Heart right ventricle (tissue), 16 donors: ENCODE results near the gene CARD8. TPM values are rescaled to one million over a fixed set of nuclear protein-coding genes. Genes with fewer than 3 reads are reported as not detected.

Source experiments
- ATAC-seq, 8 donors: fragments of 200-7000 bp; cut with Tn5 transposase; one replicate each; pipeline ENCODE4 v1.9.1; 2020; ENCODE audit warnings: mild to moderate bottlenecking in 8 of 8, moderate library complexity in 8 of 8, moderate number of reproducible peaks in 1 of 8
- DNase-seq, 2 donors: peaks; one replicate each; pipeline ENCODE4 v3.0.0-alpha.2; 2020
- H3K27ac ChIP-seq, 10 donors: fragments of 200-600 bp; sonication (generic) in 2 of 10; one replicate each; pipeline versions ENCODE4 v1.5.0 to v1.8.0; 2020 to 2022; ENCODE audit warnings: mild to moderate bottlenecking in 3 of 10
- H3K27me3 ChIP-seq, 7 donors: fragments of 200-600 bp; one replicate each; pipeline ENCODE4 v1.8.0; 2021 to 2022; ENCODE audit warnings: mild to moderate bottlenecking in 2 of 7
- H3K36me3 ChIP-seq, 9 donors: fragments of 200-600 bp; sonication (generic) in 1 of 9; one replicate each; pipeline versions ENCODE4 v1.5.0 to v1.8.0; 2020 to 2022; ENCODE audit warnings: mild to moderate bottlenecking in 2 of 9
- H3K4me1 ChIP-seq, 9 donors: fragments of 200-600 bp; sonication (generic) in 1 of 9; one replicate each; pipeline versions ENCODE4 v1.5.0 to v1.8.0; 2020 to 2022; ENCODE audit warnings: mild to moderate bottlenecking in 4 of 9
- H3K4me3 ChIP-seq, 10 donors: fragments of 200-600 bp; sonication (generic) in 2 of 10; one replicate each; pipeline versions ENCODE4 v1.5.0 to v1.8.0; 2020 to 2022; ENCODE audit warnings: mild to moderate bottlenecking in 7 of 10, moderate library complexity in 2 of 10
- H3K9me3 ChIP-seq, 11 donors: fragments of 200-600 bp in 10 of 11; sonication (generic) in 2 of 11; one replicate each; pipeline versions ENCODE4 v1.5.0 to v1.8.0; 2013 to 2022; ENCODE audit warnings: mild to moderate bottlenecking in 2 of 11, control low read depth in 1 of 11, moderate library complexity in 1 of 11
- CTCF ChIP-seq, 9 donors: fragments of 200-600 bp; sonication (generic) in 2 of 9; IDR thresholded peaks; one replicate each; pipeline versions ENCODE4 v1.5.0 to v1.8.0; 2021 to 2022; ENCODE audit warnings: antibody characterized with exemption in 9 of 9, mild to moderate bottlenecking in 5 of 9, moderate library complexity in 1 of 9
- WGBS, 2 donors: extraction: QIAGEN DNeasy Blood & Tissue Kit; methylation state at CpG; one replicate each; pipeline ENCODE4 v1.1.7; 2013; ENCODE audit warnings: inconsistent platforms in 1 of 2; 5-methylcytosine and 5-hydroxymethylcytosine counted together
- intact Hi-C, 10 donors: fragments of 100-400 bp; cut with DNase I; formaldehyde crosslinking; loops; one replicate each; pipeline versions ENCODE4 v1.11.1 to v1.14.2; 2022
- polyA plus RNA-seq, 2 donors: library from polyadenylated mRNA; stranded (reverse); fragments of 200-250 nt; gene quantifications; one replicate each; pipeline ENCODE4 v1.2.3, GENCODE V29; 2013
- total RNA-seq, 10 donors: library from RNA; stranded (reverse); fragmentation: NEBNext Ultra II Directional in 3 of 10; extraction: Animal tissue kit (Norgen Biotek cat#: 25700) in 3 of 10; gene quantifications; one replicate each; pipeline versions ENCODE4 v1.2.1 to v1.2.4, GENCODE V29; 2021 to 2023
- donor health status: Arrhythmogenic right ventricular cardiomyopathy.
- donor health status: ischemic (EF 13 %, LVEDD 7.1; RV severe dilation, severe dysfunction).
- donor health status: healthy with polysubstance abuse.
- donor health status: DM: no; HTN: yes; CAD: no.
- donor health status: DM: no; HTN: no; CAD: no.
- donor health status: ischemic (EF 25% LVEDD 6.9; RV normal size, moderate dysfunction).
- donor health status: ischemic (EF 25% LVEDD 5.7; RV mildly dilated, moderate dysfunction).
- donor health status: healthy.
- donor health status: DM: yes; HTN: yes; CAD: no.
- donor health status: Ischemic cardiomyopathy.
- donor health status: ischemic (EF 35%, LVEDD 5.7; RV mildly dilated, moderate dysfunction).
- donor health status: nonischemic (EF 11% LVEDD 7.7; RV severe dilation, severe dysfunction).
- donor health status: DM: yes; HTN: yes; CAD: no.
- donor health status: PGD.
- donor health status: ischemic (EF 29% LVEDD 5.4; RV normal size, mild dysfunction).
- donor health status: nonischemic (EF 23%, LVEDD 6.1; RV moderate dilation, normal function).

Gene CARD8
- total and polyA plus RNA-seq, 12 donors, result 18.9 to 49.5 (median 29.4) TPM

- Histone ChIP-seq H3K4me1 (peaks cover 0 to 16% (median 11%) of the 10 kb centered on the region in 9 donors), H3K4me3 (peak overlapping the region in 1 of 10 donors; percentile 80), H3K27me3 (no peaks in the 10 kb centered on the region), H3K36me3 (peaks cover 0 to 47% (median 8%) of the 10 kb centered on the region in 9 donors), H3K27ac (no peak overlapping the region), H3K9me3 (no peaks in the 10 kb centered on the region)
- TF ChIP-seq CTCF (IDR thresholded peaks at IDR 0.05), result no peak
- WGBS, 2 donors, result 73 to 82% methylated on average over 37 of the region's 37 CpGs
- ATAC-seq (no peak), DNase-seq (no peak)
- intact Hi-C loops, result loop anchor here in 1 of 10 donors (5.0 kb wide), 1 partner anchor 86 kb away; the partner anchor contains the start of gene CARD8
Observed at GRCh38 chr19:48171710-48172109, 84.0 kb downstream of the CARD8 start.

GRCh38 chr19:48170817-48171347 is 84.8 kb downstream of the CARD8 start:
- DNase-seq, result no peak
- no peak for TF ChIP-seq CTCF (IDR thresholded peaks at IDR 0.05)
- Histone ChIP-seq H3K27ac (peak overlapping the region in 9 of 10 donors; percentile 84 to 97 (median 96)), H3K4me1 (peaks cover 0 to 16% (median 11%) of the 10 kb centered on the region in 9 donors), H3K27me3 (no peaks in the 10 kb centered on the region), H3K4me3 (peak overlapping the region; percentile 62 to 98 (median 78)), H3K9me3 (no peaks in the 10 kb centered on the region), H3K36me3 (peaks cover 0 to 39% (median 8%) of the 10 kb centered on the region in 9 donors)
- peak in 4 of 8 donors; percentile 1 to 3 (median 2) for ATAC-seq
- WGBS, 2 donors, result 2% methylated on average over 21 of the region's 21 CpGs
- intact Hi-C loops, result loop anchor here in 1 of 10 donors (5.0 kb wide), 1 partner anchor 86 kb away; the partner anchor contains the start of gene CARD8

DNA sequence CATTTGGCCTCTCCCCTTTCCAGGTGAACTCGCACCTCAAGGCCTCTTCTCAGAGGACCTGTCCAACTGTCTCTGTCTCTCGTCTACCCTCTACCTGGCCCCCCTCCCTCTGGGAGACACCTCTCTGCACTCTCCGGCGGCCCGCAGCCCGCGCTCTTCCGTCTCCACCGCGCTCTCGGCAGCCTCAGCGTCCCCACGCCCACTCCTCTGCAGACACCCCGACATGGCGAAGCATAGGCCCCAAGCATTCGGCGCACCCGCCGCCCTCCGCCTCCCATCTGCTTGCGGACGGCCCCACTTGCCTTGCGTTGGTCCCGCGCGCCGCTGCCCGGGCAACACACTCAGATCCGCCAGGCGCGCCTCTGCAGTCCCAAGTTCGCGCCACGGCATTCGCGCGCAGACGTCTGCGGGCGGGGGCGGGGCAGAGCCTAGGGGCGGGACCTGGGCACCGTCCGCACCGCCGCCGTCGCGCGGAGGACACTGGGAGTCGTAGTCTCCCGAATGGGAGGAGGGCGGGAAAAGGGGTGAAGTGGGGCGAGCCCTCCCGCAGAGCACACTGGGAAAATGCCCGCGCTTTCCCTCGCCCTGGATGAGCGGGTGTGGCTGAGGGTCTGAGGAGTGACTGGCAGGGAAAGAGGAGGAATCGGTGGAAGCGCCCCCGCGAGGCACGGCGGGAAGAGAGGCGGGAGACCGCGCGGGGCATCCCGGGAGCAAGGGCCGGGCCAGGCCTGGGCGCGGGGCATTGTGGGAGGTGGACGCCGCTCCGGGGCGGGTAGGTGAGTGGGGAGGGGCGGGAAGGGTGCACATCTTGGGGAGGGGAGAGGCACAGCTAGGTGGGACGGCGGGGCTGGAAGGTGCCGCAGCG is 85.5 kb downstream of the CARD8 start, which contains the start of the genes LIG1 and ZSWIM9:
LIG1 (minus strand) TSS at position 406 of the 865 bp plus-strand sequence. CDS start 4,778 bp downstream, outside the sequence.
ZSWIM9 (plus strand) TSS at position 742 of the 865 bp plus-strand sequence. CDS start 1,123 bp downstream, outside the sequence.
- peak in 7 of 9 donors; percentile 8 to 51 (median 21) for TF ChIP-seq CTCF (IDR thresholded peaks at IDR 0.05)
- Histone ChIP-seq H3K36me3 (peaks cover 0 to 34% (median 8%) of the 10 kb centered on the region in 9 donors), H3K27ac (peak within 1 kb of the TSS; percentile 84 to 97 (median 96)), H3K4me3 (peak within 1 kb of the TSS; percentile 62 to 98 (median 78)), H3K9me3 (no peaks in the 10 kb centered on the region), H3K27me3 (no peaks in the 10 kb centered on the region), H3K4me1 (peaks cover 0 to 16% (median 11%) of the 10 kb centered on the region in 9 donors)
- ATAC-seq (peak; percentile 97 to 99 (median 98)), DNase-seq (peak; percentile 91)
- intact Hi-C loops, result loop anchor here in 1 of 10 donors (5.0 kb wide), 1 partner anchor 87 kb away; the partner anchor contains the start of gene CARD8
- 0 to 1% methylated on average over 81 to 82 of the region's 82 CpGs for WGBS, 2 donors

GRCh38 chr19:48169578-48169938 is 86.2 kb downstream of the CARD8 start:
- TF ChIP-seq CTCF (IDR thresholded peaks at IDR 0.05), result no peak
- intact Hi-C loops, result no loop called here
- ATAC-seq (peak; percentile 8 to 48 (median 24)), DNase-seq (peak; percentile 44 to 79)
- no peaks in the 10 kb centered on the region for H3K27me3 ChIP-seq
- 1 to 2% methylated on average over 13 to 15 of the region's 15 CpGs for WGBS, 2 donors
- H3K4me3 ChIP-seq, result peak overlapping the region; percentile 62 to 98 (median 78)
- peaks cover 0 to 16% (median 11%) of the 10 kb centered on the region in 9 donors for H3K4me1 ChIP-seq
- peak overlapping the region in 9 of 10 donors; percentile 84 to 97 (median 96) for H3K27ac ChIP-seq
- H3K9me3 ChIP-seq, result no peaks in the 10 kb centered on the region
- peaks cover 0 to 34% (median 8%) of the 10 kb centered on the region in 9 donors for H3K36me3 ChIP-seq
